ENCODE results near the gene PDLIM1.
"Not testable (repeated sequence)": the region's sequence is repeated elsewhere in the genome, so short reads cannot be mapped to it uniquely, and the experiment has no call there.

PDLIM1 gene

GRCh38 chr10:95211606-95212279 is 79.1 kb downstream of the PDLIM1 start:
- DNase-seq (ENCODE audit: low read depth, low spot score) = peak; percentile 46

- DNase-seq (ENCODE audit: low read depth, low spot score) = no peak
These were observed 81.2 kb downstream of the PDLIM1 start for GRCh38 chr10:95209509-95210127.

GRCh38 chr10:95208702-95209391 is 82.0 kb downstream of the PDLIM1 start:
- DNase-seq (ENCODE audit: low read depth, low spot score) = no peak

DNA sequence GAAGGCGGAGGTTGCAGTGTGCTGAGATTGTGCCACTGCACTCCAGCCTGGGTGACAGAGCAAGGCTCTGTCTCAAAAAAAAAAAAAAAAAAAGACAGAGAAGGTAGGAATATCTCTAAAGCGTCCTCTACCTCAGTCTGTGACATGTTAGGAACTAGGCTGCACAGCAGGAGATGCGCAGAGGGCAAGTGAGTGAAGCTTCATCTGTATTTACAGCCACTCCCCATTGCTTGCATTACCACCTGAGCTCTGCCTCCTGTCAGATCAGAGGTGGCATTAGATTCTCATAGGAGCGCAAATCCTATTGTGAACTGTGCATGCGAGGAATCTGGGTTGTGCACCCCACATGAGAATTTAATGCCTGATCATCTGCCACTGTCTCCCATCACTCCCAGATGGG is 87.9 kb downstream of the PDLIM1 start:
- not testable (repeated sequence) for DNase-seq (ENCODE audit: low read depth, low spot score)

DNA sequence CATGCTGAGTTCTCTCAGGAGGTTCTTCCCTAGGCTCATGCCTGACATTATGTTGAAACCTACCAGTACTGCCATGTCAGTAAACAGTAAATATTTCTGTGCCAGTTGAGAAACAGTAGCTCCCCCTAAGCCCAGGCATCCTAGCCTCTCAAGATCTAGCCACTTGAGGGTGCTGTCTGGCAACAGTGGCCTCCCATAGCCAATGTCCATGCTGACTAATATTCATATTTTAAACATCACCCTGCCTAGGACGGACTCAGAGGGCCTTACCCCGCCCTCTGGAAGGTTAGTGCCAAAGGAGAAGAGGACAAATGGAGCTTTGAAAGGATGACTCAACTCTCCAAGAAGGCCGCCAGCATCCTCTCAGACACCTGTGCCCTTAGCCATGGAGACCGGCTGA is 89.1 kb downstream of the PDLIM1 start:
- no peak for DNase-seq (ENCODE audit: low read depth, low spot score)

- no peak for DNase-seq (ENCODE audit: low read depth, low spot score)
These were observed 94.8 kb downstream of the PDLIM1 start for GRCh38 chr10:95196046-95196445.

GRCh38 chr10:95193944-95194343 is 96.9 kb downstream of the PDLIM1 start, which contains the start of gene ACSM6:
ACSM6 (plus strand) TSS chr10:95194238; CDS start chr10:95194486, 248 bp downstream.
- no peak for DNase-seq (ENCODE audit: low read depth, low spot score)

- no peak for DNase-seq (ENCODE audit: low read depth, low spot score)
These were observed 102.2 kb downstream of the PDLIM1 start for GRCh38 chr10:95188593-95188992.

DNA sequence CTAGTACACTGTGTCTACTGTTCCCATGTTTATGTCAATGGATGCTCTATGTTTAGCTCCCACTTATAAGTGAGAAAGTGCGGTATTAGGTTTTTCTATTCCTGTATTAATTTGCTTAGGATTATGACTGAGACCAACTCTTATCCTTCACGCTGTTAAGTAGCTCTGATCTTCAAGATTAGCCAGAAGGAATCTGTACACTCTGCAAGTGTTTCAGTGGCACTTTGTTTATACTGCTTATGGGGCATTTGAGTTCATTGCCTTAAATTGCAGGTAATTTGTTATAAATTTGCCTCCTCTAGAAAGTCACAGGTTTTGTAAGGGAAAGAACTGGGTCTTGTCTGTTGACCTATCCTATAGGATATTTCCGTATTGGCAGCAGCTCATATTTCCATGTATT is 103.2 kb downstream of the PDLIM1 start:
- no peak for DNase-seq (ENCODE audit: low read depth, low spot score)

All from astrocyte of the hippocampus (primary cell).